ENCODE measurements around the gene RBM38. TPM values are rescaled to one million over a fixed set of nuclear protein-coding genes. Genes with fewer than 3 reads are reported as not detected.

The RBM38 gene
- total and polyA plus RNA-seq, 2 of the 4 experiments (the other 2 are of a cell fraction), result 5.2 to 11.9 TPM

- Histone ChIP-seq H3K9ac (ENCODE audit: low read depth, low read length) (peak overlapping the region; percentile 61; the same call in 1 of the 2 replicates), H3K4ac (ENCODE audit: low read depth, low read length) (peak overlapping the region; percentile 75; the same call in 1 of the 2 replicates), H2AK5ac (ENCODE audit: low read depth, low read length) (peak overlapping the region; percentile 46; the same call in 1 of the 2 replicates), H3K27me3 (ENCODE audit: control insufficient read depth, insufficient read depth, low read length) (no peaks in the 10 kb centered on the region; the same call in 1 of the 2 replicates), H3K9me3 (ENCODE audit: control insufficient read depth, insufficient read depth, low read length) (peaks cover 12% of the 10 kb centered on the region), H3K23ac (ENCODE audit: low read depth, low read length) (no peak overlapping the region), H3K14ac (replicated peaks; ENCODE audit: low read depth, low read length) (0 out of 2 replicates have a peak overlapping the region, but pooled peaks have one; percentile 76), H3K79me1 (ENCODE audit: low read depth in 1 of 2, low read length in 2 of 2) (no peaks in the 10 kb centered on the region), H2BK120ac (ENCODE audit: low read depth, low read length) (peak overlapping the region; percentile 68; the same call in 1 of the 2 replicates), H3K36me3 (ENCODE audit: control insufficient read depth, insufficient read depth, low read length) (no peaks in the 10 kb centered on the region), H2AFZ (replicated peaks; ENCODE audit: low read length, poor library complexity) (peak overlapping the region; percentile 92), H3K4me1 (ENCODE audit: control insufficient read depth, insufficient read depth, low read length) (peaks cover 4% of the 10 kb centered on the region; the same call in 1 of the 2 replicates), H3K4me2 (ENCODE audit: low read depth, low read length) (no peak overlapping the region), H2BK20ac (ENCODE audit: low read depth, low read length) (0 out of 2 replicates have a peak overlapping the region, but pooled peaks have one; percentile 61), H4K8ac (ENCODE audit: low read depth in 2 of 2, low read length in 2 of 2) (peak overlapping the region; percentile 72 to 95; a peak in 2 of 4 replicates), H2AK9ac (replicated peaks; ENCODE audit: low read depth, low read length, poor library complexity) (peak overlapping the region; percentile 65), H4K91ac (ENCODE audit: insufficient read depth, low read depth, low read length) (peak overlapping the region; percentile 75; the same call in 1 of the 2 replicates), H4K5ac (ENCODE audit: low read depth, low read length) (peak overlapping the region; percentile 93), H3K9me1 (ENCODE audit: insufficient read depth, low read length) (0 out of 2 replicates have a peak, but pooled peaks cover 3% of the 10 kb centered on the region), H2BK5ac (ENCODE audit: low read depth, low read length, poor library complexity, severe bottlenecking) (no peak overlapping the region), H3K18ac (ENCODE audit: low read depth, low read length) (peak overlapping the region; percentile 55; the same call in 1 of the 2 replicates), H3K56ac (ENCODE audit: extremely low read depth, insufficient read depth, low read length) (no peak overlapping the region), H4K20me1 (ENCODE audit: insufficient read depth, low read length) (no peaks in the 10 kb centered on the region), H2BK15ac (ENCODE audit: low read depth, low read length) (peak overlapping the region; percentile 90; the same call in 1 of the 3 replicates), H3K4me3 (ENCODE audit: insufficient read depth, low read depth, low read length) (no peak overlapping the region), H3K27ac (ENCODE audit: insufficient read depth, low read length) (no peak overlapping the region)
- 87% methylated on average over 5 of the region's 16 CpGs; no CpG with 5 or more reads in 1 of the 2 experiments for WGBS, 2 experiments (ENCODE audit: extremely low coverage in 2 of 2, insufficient read length in 1 of 2)
- in situ Hi-C loops (cut with MboI; ENCODE audit: low sequenced_read_pairs) (no loop called here), intact Hi-C loops (cut with micrococcal nuclease) (no loop called here), dilution Hi-C loops (cut with HindIII; ENCODE audit: low sequenced_read_pairs, unreplicated experiment) (no loop called here)
- ChIA-PET POLR2A (ENCODE audit: unreplicated experiment) (no interaction called here), CTCF (no interaction called here)
- BruUV-seq (replicated peaks), result no TSS peak
- no peak for ATAC-seq (ENCODE audit: low read depth)
- DNase-seq, result no peak
- TF ChIP-seq MXI1 (IDR thresholded peaks at IDR 0.05; ENCODE audit: borderline replicate concordance, low read depth, low read length) (no peak), MAZ (IDR thresholded peaks at IDR 0.05; ENCODE audit: borderline replicate concordance, low read depth, low read length) (no peak), USF2 (IDR thresholded peaks at IDR 0.05; ENCODE audit: low read depth, low read length) (no peak), FOS (IDR thresholded peaks at IDR 0.05; ENCODE audit: low read depth, low read length) (no peak), CHD1 (IDR thresholded peaks at IDR 0.05; ENCODE audit: low read depth, low read length) (no peak), POLR2A (IDR thresholded peaks at IDR 0.05; ENCODE audit: low read depth, low read length) (no peak), NFE2L2 (IDR thresholded peaks at IDR 0.05; ENCODE audit: low read depth, low read length) (no peak), ELK1 (IDR thresholded peaks at IDR 0.05; ENCODE audit: borderline replicate concordance, low read depth, low read length) (no peak), RFX5 (IDR thresholded peaks at IDR 0.05; ENCODE audit: low read depth, low read length) (no peak), MAFK (IDR thresholded peaks at IDR 0.05; ENCODE audit: low read depth, low read length) (no peak), CEBPB (IDR thresholded peaks at IDR 0.05; ENCODE audit: low read depth, low read length) (no peak), RAD21 (IDR thresholded peaks at IDR 0.05; ENCODE audit: low read length) (no peak), CTCF (conservative IDR thresholded peaks at IDR 0.05; ENCODE audit: low read depth, low read length) (no peak), RCOR1 (IDR thresholded peaks at IDR 0.05; ENCODE audit: insufficient replicate concordance, low read length) (no peak), SMC3 (IDR thresholded peaks at IDR 0.05; ENCODE audit: low read depth, low read length) (no peak)
Observed at GRCh38 chr20:57441510-57442154, 50.4 kb downstream of the RBM38 start.

Measured in IMR-90 (cell line).